A549 treated with dexamethasone at 1 μM for 4 hours (cell line): ENCODE results near the gene ZNF613. TPM values are rescaled to one million over a fixed set of nuclear protein-coding genes. Genes with fewer than 3 reads are reported as not detected.

ENCODE experiments used
- total RNA-seq: library from RNA; stranded (reverse); fragments of 200-300 nt; extraction: Qiagen RNA extraction; gene quantifications from 5 replicates; pipeline ENCODE4 v1.2.3, GENCODE V29; 2022

ZNF613 gene
- 1.2 to 2.0 TPM (median 1.2 TPM) in 5 replicates for total RNA-seq

GRCh38 chr19:51926784-51927741 is at the start of gene ZNF613:
Gene ZNF613 (plus strand): TSS chr19:51927472. CDS start chr19:51936221, 8,749 bp downstream.

GRCh38 chr19:51887522-51888498 is 39.5 kb upstream of the ZNF613 start, which contains the start of gene ZNF577:
Gene ZNF577 (minus strand): TSS chr19:51887951. CDS start chr19:51880382, 7,569 bp downstream.

GRCh38 chr19:51904331-51905165 is 22.7 kb upstream of the ZNF613 start, which contains the start of gene ZNF649:
Gene ZNF649 (minus strand): TSS chr19:51905017. CDS start chr19:51900107, 4,910 bp downstream.

GRCh38 chr19:51986309-51987291 is 59.3 kb downstream of the ZNF613 start, which contains the start of gene ZNF350:
Gene ZNF350 (minus strand): TSS chr19:51986840. CDS start chr19:51974360, 12,480 bp downstream.

Other genes starting within 250 kb of the ZNF613 start
- 8.9 to 12.4 TPM (median 11.6 TPM) in 5 replicates for gene SPACA6, start 234.1 kb upstream of the ZNF613 start, total RNA-seq
- gene HAS1, start 203.5 kb upstream of the ZNF613 start, total RNA-seq: 0.05 TPM in 1 of 5 replicates, not detected in the others
- 0.08 to 0.28 TPM (median 0.15 TPM) in 5 replicates for gene FPR1, start 175.6 kb upstream of the ZNF613 start, total RNA-seq
- not detected in 5 replicates for gene FPR2, start 166.3 kb upstream of the ZNF613 start, total RNA-seq
- gene FPR3, start 132.3 kb upstream of the ZNF613 start, total RNA-seq: not detected in 5 replicates
- 0.06 to 0.13 TPM (median 0.09 TPM) in 4 of 5 replicates, not detected in the other for gene ZNF577, start 39.5 kb upstream of the ZNF613 start, total RNA-seq
- 0.16 to 0.29 TPM (median 0.20 TPM) in 5 replicates for gene ZNF649, start 22.5 kb upstream of the ZNF613 start, total RNA-seq
- gene ZNF350, start 59.4 kb downstream of the ZNF613 start, total RNA-seq: 3.6 to 6.0 TPM (median 5.3 TPM) in 5 replicates
- gene ZNF615, start 80.7 kb downstream of the ZNF613 start, total RNA-seq: 3.1 to 5.1 TPM (median 4.5 TPM) in 5 replicates
- 3.0 to 3.8 TPM (median 3.2 TPM) in 5 replicates for gene ZNF614, start 100.9 kb downstream of the ZNF613 start, total RNA-seq
- gene ZNF432, start 121.4 kb downstream of the ZNF613 start, total RNA-seq: 1.1 to 2.0 TPM (median 1.8 TPM) in 5 replicates
- 1.7 to 2.5 TPM (median 2.0 TPM) in 5 replicates for gene ZNF841, start 168.3 kb downstream of the ZNF613 start, total RNA-seq
- 0.78 to 1.1 TPM (median 1.1 TPM) in 5 replicates for gene ZNF616, start 212.5 kb downstream of the ZNF613 start, total RNA-seq
- 0.61 to 1.3 TPM (median 0.98 TPM) in 5 replicates for gene ZNF836, start 244.1 kb downstream of the ZNF613 start, total RNA-seq